Esophagus squamous epithelium (tissue), 5 donors: ENCODE results near the gene RPL19. TPM values are rescaled to one million over a fixed set of nuclear protein-coding genes. Genes with fewer than 3 reads are reported as not detected.

Experiments used
- DNase-seq: peaks from one replicate; lab custom pipeline; 2025; lab: John Stamatoyannopoulos, UW
- H3K27ac ChIP-seq, 4 donors: fragments of 200-600 bp; sonication (generic); one replicate each; pipeline ENCODE4 v1.5.1; 2016 to 2019; ENCODE audit warnings: mild to moderate bottlenecking in 1 of 4
- H3K27me3 ChIP-seq, 4 donors: fragments of 200-600 bp; sonication (generic); 1 replicate in 3 of 4; 2 replicates in 1 of 4; pipeline versions ENCODE4 v1.5.1 to v1.6.0; 2017 to 2021; ENCODE audit warnings: antibody characterized with exemption in 1 of 4
- H3K36me3 ChIP-seq, 3 donors: fragments of 200-600 bp; sonication (generic); one replicate each; pipeline ENCODE4 v1.5.1; 2016 to 2019
- H3K4me1 ChIP-seq, 3 donors: fragments of 200-600 bp; sonication (generic); one replicate each; pipeline ENCODE4 v1.5.1; 2017 to 2019
- H3K4me3 ChIP-seq, 4 donors: fragments of 200-600 bp; sonication (generic); 1 replicate in 3 of 4; 2 replicates in 1 of 4; pipeline ENCODE4 v1.5.1; 2016 to 2019; ENCODE audit warnings: mild to moderate bottlenecking in 2 of 4, moderate library complexity in 1 of 4
- H3K9me3 ChIP-seq, 3 donors: fragments of 200-600 bp; sonication (generic); one replicate each; pipeline ENCODE4 v1.5.1; 2016 to 2019
- CTCF ChIP-seq, 6 experiments: fragments of 450-650 bp in 4 of 6; fragments of 200-600 bp in 2 of 6; sonication (generic) in 2 of 6; IDR thresholded peaks; one replicate each; pipeline ENCODE4 v1.5.1; 2016 to 2019; ENCODE audit warnings: antibody characterized with exemption in 6 of 6, mild to moderate bottlenecking in 4 of 6, moderate library complexity in 4 of 6
- POLR2A ChIP-seq, 4 donors: fragments of 450-650 bp; IDR thresholded peaks; one replicate each; pipeline ENCODE4 v1.6.1; 2017; ENCODE audit warnings: antibody characterized with exemption in 4 of 4, mild to moderate bottlenecking in 4 of 4, moderate library complexity in 3 of 4
- WGBS, 2 donors: methylation state at CpG; one replicate each; pipeline ENCODE4 v1.1.5; 2018; 5-methylcytosine and 5-hydroxymethylcytosine counted together
- intact Hi-C: fragments of 100-400 bp; cut with DNase I; formaldehyde crosslinking; loops from one replicate; pipeline ENCODE4 v1.15.0; 2022
- total RNA-seq, 4 donors: library from RNA; depleted of rRNA; stranded (reverse); fragments of >200 nt; gene quantifications; one replicate each; pipeline ENCODE4 v1.1.0, GENCODE V29; 2016
- donor health status: DM: yes; HTN: yes; CAD: no.

The RPL19 gene
- total RNA-seq, 4 donors from 2014 or later, result 1,949 to 3,028 (median 2,392) TPM

- peaks cover 8 to 85% (median 21%) of the 10 kb centered on the region in 4 donors for H3K27me3 ChIP-seq
Measured at GRCh38 chr17:39225308-39225958, 25.4 kb downstream of the RPL19 start, which contains the start of gene STAC2. Gene STAC2 (minus strand): TSS chr17:39225945. CDS start chr17:39225502, 443 bp downstream.

GRCh38 chr17:39225959-39226683 is 26.0 kb downstream of the RPL19 start:
- Histone ChIP-seq H3K36me3 (no peaks in the 10 kb centered on the region), H3K27ac (no peak overlapping the region), H3K4me3 (peak overlapping the region in 3 of 4 donors; percentile 28 to 66 (median 48)), H3K27me3 (peaks cover 8 to 92% (median 21%) of the 10 kb centered on the region in 4 donors), H3K9me3 (no peaks in the 10 kb centered on the region), H3K4me1 (peaks cover 18 to 35% (median 18%) of the 10 kb centered on the region in 3 donors)
- intact Hi-C loops, result no loop called here
- WGBS, 2 donors, result 15 to 18% methylated on average over 16 to 19 of the region's 24 CpGs
- TF ChIP-seq POLR2A (IDR thresholded peaks at IDR 0.05) (no peak), CTCF (IDR thresholded peaks at IDR 0.05) (no peak)
- no peak for DNase-seq

More at GRCh38 chr17:39225308-39225958, 25.4 kb downstream of the RPL19 start, which contains the start of gene STAC2:
- Histone ChIP-seq H3K27ac (no peak within 1 kb of the TSS), H3K4me3 (peak within 1 kb of the TSS; percentile 4 to 66 (median 38)), H3K36me3 (no peaks in the 10 kb centered on the region), H3K4me1 (peaks cover 18 to 34% (median 18%) of the 10 kb centered on the region in 3 donors), H3K9me3 (no peaks in the 10 kb centered on the region)
- TF ChIP-seq CTCF (IDR thresholded peaks at IDR 0.05), result no peak
- DNase-seq, result no peak
- 0 to 4% methylated on average over 1 to 5 of the region's 71 CpGs for WGBS, 2 donors
- intact Hi-C loops, result no loop called here

- intact Hi-C loops, result no loop called here
- peaks cover 15 to 97% (median 21%) of the 10 kb centered on the region in 4 donors for H3K27me3 ChIP-seq
Measured at GRCh38 chr17:39227364-39227919, 27.4 kb downstream of the RPL19 start.

DNA sequence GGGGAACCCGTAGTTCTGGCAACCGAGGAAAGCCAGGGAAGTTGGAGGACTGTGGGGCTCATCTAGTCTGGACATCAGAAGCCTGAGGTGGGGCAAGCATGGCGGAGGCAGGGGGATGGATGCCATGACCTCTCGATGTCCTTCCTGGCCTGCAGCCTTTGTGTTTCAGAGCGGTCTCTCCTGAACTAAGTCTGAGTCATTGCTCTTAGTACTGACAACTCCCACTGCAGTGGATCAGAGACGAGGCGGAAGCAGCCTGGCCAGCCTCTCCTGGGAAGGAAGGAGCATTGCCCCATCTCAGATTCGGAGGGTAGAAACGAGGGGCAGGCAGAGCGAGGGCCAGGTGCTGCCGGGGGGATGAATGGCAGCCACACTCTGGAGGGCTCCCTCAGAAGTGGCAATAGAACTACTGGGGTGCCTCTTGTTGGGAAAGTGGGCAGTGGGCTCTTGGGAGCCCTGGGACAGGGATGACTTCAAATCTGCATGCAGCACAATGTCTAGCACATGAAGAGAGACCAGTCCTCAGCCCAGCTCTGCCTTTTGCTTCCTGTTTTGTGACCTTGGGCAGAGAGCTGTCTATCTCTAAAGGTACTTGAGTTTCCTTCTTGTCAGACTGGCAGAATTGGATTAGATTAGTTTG is 29.3 kb downstream of the RPL19 start:
- peaks cover 22 to 45% (median 24%) of the 10 kb centered on the region in 3 donors for H3K4me1 ChIP-seq
- TF ChIP-seq CTCF (IDR thresholded peaks at IDR 0.05) (no peak), POLR2A (IDR thresholded peaks at IDR 0.05) (no peak)
- no peak overlapping the region for H3K27ac ChIP-seq
- H3K4me3 ChIP-seq, result no peak overlapping the region
- no peak for DNase-seq
- H3K27me3 ChIP-seq, result peaks cover 15 to 93% (median 21%) of the 10 kb centered on the region in 4 donors
- intact Hi-C loops, result no loop called here
- no peaks in the 10 kb centered on the region for H3K9me3 ChIP-seq
- WGBS, 2 donors, result 47 to 72% methylated on average over 5 to 7 of the region's 11 CpGs
- no peaks in the 10 kb centered on the region for H3K36me3 ChIP-seq

More at GRCh38 chr17:39227364-39227919, 27.4 kb downstream of the RPL19 start:
- Histone ChIP-seq H3K4me1 (peaks cover 22 to 48% (median 24%) of the 10 kb centered on the region in 3 donors), H3K27ac (no peak overlapping the region), H3K9me3 (no peaks in the 10 kb centered on the region), H3K4me3 (no peak overlapping the region), H3K36me3 (no peaks in the 10 kb centered on the region)
- DNase-seq, result no peak
- no peak for TF ChIP-seq POLR2A (IDR thresholded peaks at IDR 0.05)
- TF ChIP-seq CTCF (IDR thresholded peaks at IDR 0.05), result no peak
- 66 to 77% methylated on average over 2 of the region's 2 CpGs for WGBS, 2 donors
